ENCODE measurements around the gene ING1.
A peak's percentile ranks its signal among the peaks of the same experiment; 100 is the strongest.
"Not testable (repeated sequence)": the region's sequence is repeated elsewhere in the genome, so short reads cannot be mapped to it uniquely, and the experiment has no call there.

Gene ING1

GRCh38 chr13:110683921-110684320 is 29.6 kb upstream of the ING1 start:
- H3K36me3 Mint-ChIP-seq (ENCODE audit: low read depth) = peaks cover 51% of the 10 kb centered on the region
- no peak overlapping the region for H3K27ac Mint-ChIP-seq
- no peak overlapping the region for H3K4me3 Mint-ChIP-seq
- no peaks in the 10 kb centered on the region for H3K27me3 Mint-ChIP-seq
- no peaks in the 10 kb centered on the region for H3K9me3 Mint-ChIP-seq
- H3K4me1 Mint-ChIP-seq = no peaks in the 10 kb centered on the region
- DNase-seq (no peak), ATAC-seq (no peak)

- no peak overlapping the region for H3K4me3 Mint-ChIP-seq
- no peak overlapping the region for H3K27ac Mint-ChIP-seq
- no peaks in the 10 kb centered on the region for H3K27me3 Mint-ChIP-seq
- ATAC-seq (no peak), DNase-seq (no peak)
- H3K9me3 Mint-ChIP-seq = no peaks in the 10 kb centered on the region
- no peaks in the 10 kb centered on the region for H3K4me1 Mint-ChIP-seq
- peaks cover 46% of the 10 kb centered on the region for H3K36me3 Mint-ChIP-seq (ENCODE audit: low read depth)
These were observed 29.0 kb upstream of the ING1 start for GRCh38 chr13:110684388-110685056.

DNA sequence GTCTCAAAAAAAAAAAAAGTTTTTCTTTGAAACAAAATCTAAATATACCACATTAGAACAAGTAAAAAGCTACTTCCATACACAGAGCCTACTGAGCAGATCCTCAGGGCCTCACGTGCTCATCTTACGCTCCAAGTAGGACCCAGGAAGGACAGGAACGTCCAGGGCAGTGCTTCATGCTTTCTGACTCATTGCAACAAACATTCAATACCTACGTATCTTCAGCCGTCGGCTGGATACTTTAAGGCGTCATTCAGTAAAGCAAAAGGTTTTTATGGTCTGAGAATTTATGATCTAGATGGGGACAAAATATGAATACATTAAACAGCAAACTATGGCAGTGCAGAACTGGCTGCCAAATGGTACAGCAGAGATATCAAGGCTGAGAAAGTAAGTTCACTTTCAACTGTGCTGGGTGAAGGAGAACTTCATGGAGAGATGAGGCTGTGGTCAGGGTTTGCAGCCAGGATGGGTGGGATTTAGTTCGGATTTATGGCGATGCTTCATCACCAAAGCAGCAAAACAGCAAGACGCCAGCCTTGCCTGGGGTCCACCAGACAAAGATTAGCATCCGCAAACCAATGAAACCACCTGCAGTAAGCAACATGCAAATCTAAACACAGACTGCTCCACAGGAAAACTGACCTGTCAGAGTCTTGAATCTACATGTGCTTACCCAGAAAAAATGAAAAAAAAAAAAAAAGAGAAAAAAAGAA is 28.0 kb upstream of the ING1 start:
- no peak for DNase-seq
- Mint-ChIP-seq H3K27ac (no peak overlapping the region), H3K4me1 (no peaks in the 10 kb centered on the region), H3K27me3 (no peaks in the 10 kb centered on the region), H3K9me3 (no peaks in the 10 kb centered on the region), H3K4me3 (no peak overlapping the region), H3K36me3 (ENCODE audit: low read depth) (peaks cover 42% of the 10 kb centered on the region)
- ATAC-seq = no peak

- H3K4me3 Mint-ChIP-seq = no peak overlapping the region
- ATAC-seq = no peak
- DNase-seq = no peak
- no peaks in the 10 kb centered on the region for H3K27me3 Mint-ChIP-seq
- H3K4me1 Mint-ChIP-seq = no peaks in the 10 kb centered on the region
- H3K36me3 Mint-ChIP-seq (ENCODE audit: low read depth) = peaks cover 33% of the 10 kb centered on the region
- H3K27ac Mint-ChIP-seq = no peak overlapping the region
- H3K9me3 Mint-ChIP-seq = no peaks in the 10 kb centered on the region
These were observed 25.8 kb upstream of the ING1 start for GRCh38 chr13:110687736-110688135.

DNA sequence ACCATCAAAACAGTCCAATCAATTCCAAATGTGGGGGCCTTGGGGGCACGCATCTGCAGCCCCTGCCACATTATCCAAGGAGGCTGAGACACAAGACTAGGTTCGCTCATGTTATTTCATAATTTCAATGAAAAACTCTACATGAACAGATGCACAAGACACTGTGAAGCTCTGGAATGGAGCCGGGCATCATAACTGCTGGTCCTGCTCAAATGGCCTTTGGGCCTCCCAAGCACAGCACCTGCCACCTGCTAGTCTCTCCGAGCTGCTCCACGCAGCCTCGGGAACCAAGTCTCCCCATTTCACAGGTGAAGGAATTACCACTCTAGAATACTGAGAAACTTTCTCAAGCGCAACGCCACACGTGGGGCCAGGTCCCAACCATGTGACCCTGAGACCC is 24.5 kb upstream of the ING1 start:
- Mint-ChIP-seq H3K36me3 (ENCODE audit: low read depth) (peaks cover 31% of the 10 kb centered on the region), H3K4me3 (no peak overlapping the region)

GRCh38 chr13:110689711-110690110 is 23.8 kb upstream of the ING1 start:
- H3K27ac Mint-ChIP-seq = no peak overlapping the region
- no peaks in the 10 kb centered on the region for H3K27me3 Mint-ChIP-seq
- peaks cover 31% of the 10 kb centered on the region for H3K36me3 Mint-ChIP-seq (ENCODE audit: low read depth)
- no peak for DNase-seq
- ATAC-seq = no peak
- H3K4me1 Mint-ChIP-seq = no peaks in the 10 kb centered on the region
- no peak overlapping the region for H3K4me3 Mint-ChIP-seq
- no peaks in the 10 kb centered on the region for H3K9me3 Mint-ChIP-seq

More for the DNA sequence above, 24.5 kb upstream of the ING1 start:
- DNase-seq (no peak), ATAC-seq (no peak)
- Mint-ChIP-seq H3K4me1 (no peaks in the 10 kb centered on the region), H3K27me3 (no peaks in the 10 kb centered on the region), H3K9me3 (no peaks in the 10 kb centered on the region), H3K27ac (no peak overlapping the region)

GRCh38 chr13:110690516-110690915 is 23.0 kb upstream of the ING1 start:
- no peak for DNase-seq
- Mint-ChIP-seq H3K4me1 (no peaks in the 10 kb centered on the region), H3K36me3 (ENCODE audit: low read depth) (peaks cover 26% of the 10 kb centered on the region), H3K9me3 (no peaks in the 10 kb centered on the region), H3K4me3 (no peak overlapping the region), H3K27me3 (no peaks in the 10 kb centered on the region), H3K27ac (no peak overlapping the region)
- no peak for ATAC-seq

- peaks cover 38% of the 10 kb centered on the region for H3K36me3 Mint-ChIP-seq (ENCODE audit: low read depth)
- H3K27ac Mint-ChIP-seq, H3K4me3 Mint-ChIP-seq, H3K9me3 Mint-ChIP-seq, DNase-seq, H3K27me3 Mint-ChIP-seq, ATAC-seq: not testable (repeated sequence)
- H3K4me1 Mint-ChIP-seq = peaks cover 20% of the 10 kb centered on the region
These were observed 17.7 kb upstream of the ING1 start for GRCh38 chr13:110695774-110696173.

DNA sequence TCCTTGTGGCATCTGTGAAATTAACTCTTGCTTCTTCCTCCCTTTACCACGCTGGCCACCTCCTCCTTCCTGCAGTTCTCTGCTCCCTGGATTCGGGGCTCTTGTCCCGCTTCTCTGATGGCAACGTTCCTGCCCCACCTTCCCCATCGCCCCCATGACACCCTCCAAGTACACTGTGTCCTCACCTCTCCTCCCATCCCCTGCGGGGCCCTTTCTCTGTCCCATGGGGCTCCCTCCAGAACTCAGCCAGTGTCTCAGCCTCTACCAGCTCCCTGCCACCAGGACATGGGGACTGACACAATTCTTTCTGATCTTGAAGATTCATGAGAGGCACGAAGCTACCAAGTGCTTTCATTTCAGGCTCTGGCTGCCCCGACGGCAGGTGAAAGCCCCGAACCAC is 16.7 kb upstream of the ING1 start:
- Mint-ChIP-seq H3K27ac (no peak overlapping the region), H3K4me1 (peaks cover 21% of the 10 kb centered on the region), H3K36me3 (ENCODE audit: low read depth) (peaks cover 41% of the 10 kb centered on the region), H3K27me3 (no peaks in the 10 kb centered on the region), H3K4me3 (no peak overlapping the region), H3K9me3 (no peaks in the 10 kb centered on the region)
- DNase-seq = no peak
- no peak for ATAC-seq

DNA sequence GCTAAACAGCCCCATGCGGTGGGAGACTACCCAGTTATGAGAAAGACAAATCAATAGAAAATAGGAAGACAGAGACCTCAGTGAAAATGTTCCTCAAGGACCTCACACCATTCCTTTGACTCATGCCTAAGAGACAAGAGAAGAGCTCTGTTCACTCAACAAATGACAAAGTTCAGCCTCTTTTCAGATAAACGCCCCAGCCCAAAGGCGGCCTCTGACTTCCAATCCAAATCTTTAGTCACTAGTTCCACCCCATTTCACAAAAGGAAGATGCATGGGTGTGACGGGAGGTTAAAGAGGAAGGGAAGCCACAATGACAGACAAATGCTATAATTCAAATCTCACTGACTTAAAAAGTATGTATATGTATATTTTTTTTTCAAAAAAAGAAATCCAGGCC is 15.7 kb upstream of the ING1 start:
- Mint-ChIP-seq H3K27ac (no peak overlapping the region), H3K27me3 (no peaks in the 10 kb centered on the region), H3K4me1 (peaks cover 29% of the 10 kb centered on the region), H3K9me3 (no peaks in the 10 kb centered on the region), H3K36me3 (ENCODE audit: low read depth) (peaks cover 50% of the 10 kb centered on the region), H3K4me3 (no peak overlapping the region)
- DNase-seq (no peak), ATAC-seq (no peak)

GRCh38 chr13:110698689-110699088 is 14.8 kb upstream of the ING1 start:
- H3K27me3 Mint-ChIP-seq = no peaks in the 10 kb centered on the region
- no peak overlapping the region for H3K4me3 Mint-ChIP-seq
- ATAC-seq (peak; percentile 43), DNase-seq (no peak)
- H3K4me1 Mint-ChIP-seq = peaks cover 38% of the 10 kb centered on the region
- H3K9me3 Mint-ChIP-seq = no peaks in the 10 kb centered on the region
- peaks cover 52% of the 10 kb centered on the region for H3K36me3 Mint-ChIP-seq (ENCODE audit: low read depth)
- peak overlapping the region; percentile 27 for H3K27ac Mint-ChIP-seq

DNA sequence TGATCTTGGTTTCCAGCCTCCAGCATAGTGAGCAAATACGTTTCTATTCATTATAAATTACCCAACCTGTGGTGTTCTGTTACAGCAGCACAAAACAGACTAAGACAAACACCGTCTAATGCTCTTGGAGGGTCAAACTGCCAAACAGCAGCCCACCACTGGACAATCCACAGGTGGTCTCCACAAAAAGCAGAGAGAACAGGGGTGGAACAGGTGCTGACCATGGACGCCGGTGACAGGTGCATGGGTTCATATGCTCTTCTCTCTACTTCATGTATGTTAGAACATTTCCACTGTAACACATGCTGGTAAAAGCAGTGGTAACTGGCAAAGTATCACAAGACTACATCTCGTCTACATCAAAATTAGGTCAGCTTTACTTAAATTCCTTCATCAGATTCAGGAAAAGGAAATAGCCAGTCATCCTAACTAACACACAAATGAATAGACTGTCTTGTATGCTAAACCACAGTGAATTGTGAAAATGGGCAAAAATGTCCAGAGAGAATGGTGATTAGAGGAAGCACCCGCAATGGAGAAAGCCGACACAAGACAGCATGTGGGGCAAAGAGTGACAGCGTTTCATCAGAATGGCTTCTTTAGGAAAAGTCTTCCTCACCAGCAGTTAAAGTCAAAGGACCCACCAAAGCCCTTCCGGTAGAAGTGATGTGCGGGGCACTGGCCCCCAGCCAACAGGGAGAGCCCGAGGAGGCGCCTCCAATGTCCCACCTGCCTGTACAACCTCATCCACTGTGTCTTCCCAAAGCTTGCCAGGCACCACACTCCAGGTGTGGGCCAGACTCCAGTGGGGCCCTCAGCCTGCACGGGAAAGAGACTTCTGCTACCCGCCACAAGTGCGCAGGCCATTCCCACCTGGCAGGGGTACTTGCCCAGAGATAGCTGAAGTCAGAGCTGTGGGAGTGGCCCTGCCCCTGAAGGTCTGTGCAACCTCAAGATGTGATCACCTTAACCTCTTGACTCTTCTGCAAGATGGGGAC is 14.1 kb upstream of the ING1 start:
- Mint-ChIP-seq H3K4me3 (no peak overlapping the region), H3K27me3 (no peaks in the 10 kb centered on the region), H3K9me3 (no peaks in the 10 kb centered on the region), H3K36me3 (ENCODE audit: low read depth) (peaks cover 53% of the 10 kb centered on the region), H3K4me1 (peaks cover 44% of the 10 kb centered on the region), H3K27ac (no peak overlapping the region)
- ATAC-seq (no peak), DNase-seq (no peak)

- Mint-ChIP-seq H3K9me3 (no peaks in the 10 kb centered on the region), H3K27ac (no peak overlapping the region), H3K4me1 (peaks cover 52% of the 10 kb centered on the region), H3K27me3 (no peaks in the 10 kb centered on the region), H3K36me3 (ENCODE audit: low read depth) (peaks cover 52% of the 10 kb centered on the region), H3K4me3 (no peak overlapping the region)
- no peak for DNase-seq
- no peak for ATAC-seq
These were observed 13.3 kb upstream of the ING1 start for GRCh38 chr13:110700186-110700585.

DNA sequence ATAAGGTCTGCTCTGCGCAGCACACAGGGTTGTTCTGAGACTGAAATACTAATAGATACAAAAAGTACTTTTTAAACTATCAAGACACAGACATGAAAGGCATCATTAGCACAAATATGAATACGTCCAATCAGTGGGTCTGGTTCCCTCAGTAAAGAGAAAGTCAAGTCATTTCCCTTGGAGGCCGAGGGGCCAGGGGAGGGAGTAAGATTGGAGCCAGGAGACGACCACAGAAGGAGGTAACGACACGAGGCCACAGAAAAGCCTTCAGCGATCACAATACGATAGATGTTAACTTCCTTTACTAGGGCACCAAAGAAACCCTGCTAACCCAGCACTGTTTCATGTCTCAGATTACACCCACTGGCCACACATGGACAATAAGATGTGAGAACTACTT is 12.9 kb upstream of the ING1 start:
- H3K4me1 Mint-ChIP-seq = peaks cover 54% of the 10 kb centered on the region
- H3K9me3 Mint-ChIP-seq = no peaks in the 10 kb centered on the region
- H3K27me3 Mint-ChIP-seq = no peaks in the 10 kb centered on the region
- H3K36me3 Mint-ChIP-seq (ENCODE audit: low read depth) = peaks cover 50% of the 10 kb centered on the region
- no peak for DNase-seq
- no peak for ATAC-seq
- H3K4me3 Mint-ChIP-seq = no peak overlapping the region
- H3K27ac Mint-ChIP-seq = no peak overlapping the region
